Chondrocyte (in vitro differentiated cells): ENCODE measurements around the gene RAB2B. TPM values are rescaled to one million over a fixed set of nuclear protein-coding genes. Genes with fewer than 3 reads are reported as not detected.

Experiments
- DNase-seq: peaks from one replicate; pipeline ENCODE4 v3.0.0; 2021; ENCODE audit warnings: mixed read lengths, low spot score
- H3K27ac Mint-ChIP-seq: one replicate; pipeline ENCODE4 v1.8.0; 2021; ENCODE audit warnings: mild to moderate bottlenecking, moderate library complexity, mixed read lengths; ENCODE audit not compliant: unreplicated experiment
- H3K27me3 Mint-ChIP-seq: 2 replicates; pipeline ENCODE4 v1.8.0; 2021; ENCODE audit warnings: low read depth, mixed read lengths
- H3K36me3 Mint-ChIP-seq: 2 replicates; pipeline ENCODE4 v1.8.0; 2021; ENCODE audit warnings: low read depth, mixed read lengths
- H3K4me1 Mint-ChIP-seq: 2 replicates; pipeline ENCODE4 v1.8.0; 2021; ENCODE audit warnings: low read depth, mild to moderate bottlenecking, mixed read lengths
- H3K4me3 Mint-ChIP-seq: one replicate; pipeline ENCODE4 v1.8.0; 2021; ENCODE audit warnings: mild to moderate bottlenecking, moderate library complexity, mixed read lengths; ENCODE audit not compliant: unreplicated experiment
- H3K9me3 Mint-ChIP-seq: 2 replicates; pipeline ENCODE4 v1.8.0; 2021; ENCODE audit warnings: low read depth, mixed read lengths
- total RNA-seq: library from RNA; stranded (reverse); gene quantifications from 3 replicates; pipeline ENCODE4 v1.2.1, GENCODE V29; 2021
- TF ChIP-seq, protein P1 (sequence below): fragments of 200-600 bp; sonication (generic); IDR thresholded peaks from 2 replicates; pipeline ENCODE4 v1.5.0; 2021; ENCODE audit warnings: antibody characterized with exemption, mild to moderate bottlenecking, moderate library complexity

The RAB2B gene
- total RNA-seq, 1 donor from 2014 or later: 39.7 TPM

DNA sequence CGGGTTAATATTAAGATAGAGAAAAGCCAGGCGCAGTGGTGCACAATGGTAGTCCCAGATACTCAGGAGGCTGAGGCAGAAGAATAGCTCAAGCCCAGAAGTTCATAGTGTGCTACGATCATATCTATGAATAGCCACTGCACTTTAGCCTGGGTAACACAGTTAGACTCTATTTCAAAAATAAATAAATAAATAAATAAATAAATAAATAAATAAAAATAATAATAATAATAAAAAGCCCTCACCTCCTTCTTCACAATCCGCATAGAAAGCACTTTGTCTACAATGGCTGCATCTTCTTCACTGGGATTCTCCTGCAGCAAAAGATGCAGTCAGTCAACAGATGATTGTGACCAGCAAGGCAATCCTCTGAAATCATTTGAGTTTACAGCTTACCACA lies 61.4 kb downstream of the RAB2B start:
- no peak for DNase-seq
- no peak overlapping the region for H3K4me3 Mint-ChIP-seq
- TF ChIP-seq, protein P1, sequence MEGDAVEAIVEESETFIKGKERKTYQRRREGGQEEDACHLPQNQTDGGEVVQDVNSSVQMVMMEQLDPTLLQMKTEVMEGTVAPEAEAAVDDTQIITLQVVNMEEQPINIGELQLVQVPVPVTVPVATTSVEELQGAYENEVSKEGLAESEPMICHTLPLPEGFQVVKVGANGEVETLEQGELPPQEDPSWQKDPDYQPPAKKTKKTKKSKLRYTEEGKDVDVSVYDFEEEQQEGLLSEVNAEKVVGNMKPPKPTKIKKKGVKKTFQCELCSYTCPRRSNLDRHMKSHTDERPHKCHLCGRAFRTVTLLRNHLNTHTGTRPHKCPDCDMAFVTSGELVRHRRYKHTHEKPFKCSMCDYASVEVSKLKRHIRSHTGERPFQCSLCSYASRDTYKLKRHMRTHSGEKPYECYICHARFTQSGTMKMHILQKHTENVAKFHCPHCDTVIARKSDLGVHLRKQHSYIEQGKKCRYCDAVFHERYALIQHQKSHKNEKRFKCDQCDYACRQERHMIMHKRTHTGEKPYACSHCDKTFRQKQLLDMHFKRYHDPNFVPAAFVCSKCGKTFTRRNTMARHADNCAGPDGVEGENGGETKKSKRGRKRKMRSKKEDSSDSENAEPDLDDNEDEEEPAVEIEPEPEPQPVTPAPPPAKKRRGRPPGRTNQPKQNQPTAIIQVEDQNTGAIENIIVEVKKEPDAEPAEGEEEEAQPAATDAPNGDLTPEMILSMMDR: no peak
- no peak overlapping the region for H3K27ac Mint-ChIP-seq
- H3K4me1 Mint-ChIP-seq: no peaks in the 10 kb centered on the region
- no peaks in the 10 kb centered on the region for H3K9me3 Mint-ChIP-seq
- no peaks in the 10 kb centered on the region for H3K27me3 Mint-ChIP-seq
- H3K36me3 Mint-ChIP-seq: peaks cover 37% of the 10 kb centered on the region

DNA sequence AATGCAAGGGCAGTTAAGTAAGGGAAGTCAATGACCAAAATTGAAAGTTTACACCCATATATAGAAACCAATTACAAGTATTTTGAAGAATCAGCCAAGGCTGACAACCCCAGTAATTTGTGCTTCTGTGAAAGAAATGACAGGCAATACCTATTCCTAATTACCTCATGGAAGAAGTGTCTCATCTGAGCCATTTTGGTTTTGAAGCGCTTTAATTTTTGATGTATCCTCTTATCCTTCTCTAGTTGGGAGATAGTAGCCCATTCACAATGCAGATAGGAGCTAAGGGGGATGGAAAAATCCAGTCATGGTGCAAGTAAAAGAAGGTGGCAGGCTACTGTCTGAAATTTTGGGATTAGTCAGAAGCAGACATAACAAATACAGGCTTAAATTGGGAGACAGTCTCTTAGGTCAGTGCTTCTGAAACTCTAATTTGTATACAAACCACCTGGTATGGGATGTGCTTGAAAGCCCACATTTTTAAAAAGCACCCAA lies 62.6 kb downstream of the RAB2B start:
- Mint-ChIP-seq H3K9me3 (no peaks in the 10 kb centered on the region), H3K4me1 (peaks cover under 1% of the 10 kb centered on the region), H3K4me3 (no peak overlapping the region), H3K27me3 (no peaks in the 10 kb centered on the region), H3K27ac (no peak overlapping the region), H3K36me3 (peaks cover 40% of the 10 kb centered on the region)
- DNase-seq: no peak
- TF ChIP-seq, protein P1: no peak

Other genes starting within 250 kb of the RAB2B start
- 286 to 352 TPM (median 291 TPM) in 3 replicates for gene HNRNPC, start 207.5 kb downstream of the RAB2B start, total RNA-seq
- gene RPGRIP1, start 196.9 kb downstream of the RAB2B start, total RNA-seq: not detected in 3 replicates
- 55.8 to 77.2 TPM (median 57.7 TPM) in 3 replicates for gene SUPT16H, start 92.9 kb downstream of the RAB2B start, total RNA-seq
- gene CHD8, start 20.8 kb downstream of the RAB2B start, total RNA-seq: 69.7 to 86.2 TPM (median 69.8 TPM) in 3 replicates
- 61.7 to 71.8 TPM (median 62.2 TPM) in 3 replicates for gene TOX4, start 236 bp upstream of the RAB2B start, total RNA-seq
- 29.3 to 38.5 TPM (median 30.4 TPM) in 3 replicates for gene METTL3, start 34.4 kb upstream of the RAB2B start, total RNA-seq
- gene SALL2, start 49.4 kb upstream of the RAB2B start, total RNA-seq: 8.7 to 13.1 TPM (median 10.1 TPM) in 3 replicates
- not detected in 3 replicates for gene OR10G3, start 103.1 kb upstream of the RAB2B start, total RNA-seq
- gene OR10G2, start 158.0 kb upstream of the RAB2B start, total RNA-seq: not detected in 3 replicates
- gene OR4E2, start 176.9 kb upstream of the RAB2B start, total RNA-seq: not detected in 3 replicates
- gene OR4E1, start 196.9 kb upstream of the RAB2B start, total RNA-seq: not detected in 3 replicates